OCI-LY3 (cell line): ENCODE results near the gene RFTN1.

Experiments
- H2AFZ ChIP-seq: fragments of 200-600, 300-600 bp; shearing (Covaris generic); 2 replicates; pipeline ENCODE4 v1.6.0; 2014; ENCODE audit warnings: antibody characterized with exemption, low read depth, low read length
- H3K27ac ChIP-seq: fragments of 200-600, 300-600 bp; sonication (generic); 2 replicates; pipeline ENCODE4 v1.5.1; 2014; ENCODE audit warnings: mild to moderate bottlenecking, low read length, moderate library complexity, mixed read lengths
- H3K27me3 ChIP-seq: fragments of 200-600, 300-600 bp; sonication (generic); 2 replicates; pipeline ENCODE4 v1.6.1; 2014; ENCODE audit warnings: low read depth, low read length, mixed read lengths
- H3K36me3 ChIP-seq: fragments of 200-600, 300-600 bp; sonication (generic); replicated peaks from 2 replicates; pipeline ENCODE3; 2014; ENCODE audit warnings: low read depth, low read length, mixed read lengths
- H3K4me1 ChIP-seq: fragments of 300-600, 200-600 bp; sonication (generic); 2 replicates; pipeline ENCODE4 v1.6.1; 2014; ENCODE audit warnings: low read length, mixed read lengths
- H3K4me2 ChIP-seq: fragments of 200-600, 300-600 bp; sonication (generic); 2 replicates; pipeline ENCODE4 v1.6.1; 2014; ENCODE audit warnings: low read length, mixed read lengths
- H3K4me3 ChIP-seq: fragments of 300-600, 200-600 bp; sonication (generic); 2 replicates; pipeline ENCODE4 v1.5.1; 2014; ENCODE audit warnings: antibody characterized with exemption, mild to moderate bottlenecking, low read length, moderate library complexity
- H3K79me2 ChIP-seq: fragments of 300-600, 200-600 bp; shearing (Covaris generic); 2 replicates; pipeline ENCODE4 v1.6.1; 2014; ENCODE audit warnings: mild to moderate bottlenecking, low read length, mixed read lengths
- H3K9ac ChIP-seq: fragments of 300-600, 200-600 bp; shearing (Covaris generic); 2 replicates; pipeline ENCODE4 v1.6.0; 2014; ENCODE audit warnings: mild to moderate bottlenecking, low read length, moderate library complexity
- H3K9me3 ChIP-seq: fragments of 200-600, 300-600 bp; shearing (Covaris generic); 2 replicates; pipeline ENCODE4 v1.6.1; 2014; ENCODE audit warnings: low read length, mixed read lengths; ENCODE audit not compliant: insufficient read depth
- H4K20me1 ChIP-seq: fragments of 200-600, 300-600 bp; sonication (generic); 2 replicates; pipeline ENCODE4 v1.6.1; 2016; ENCODE audit warnings: low read length, mixed read lengths; ENCODE audit not compliant: insufficient read depth
- CTCF ChIP-seq: fragments of 200-600, 300-600 bp; sonication (generic); IDR thresholded peaks from 2 replicates; pipeline ENCODE4 v1.5.1; 2014; ENCODE audit warnings: antibody characterized with exemption, low read length, low read depth
- EZH2phosphoT487 ChIP-seq: fragments of 200-600 bp; shearing (Covaris generic); IDR thresholded peaks from 2 replicates; pipeline ENCODE4 v1.6.1; 2018; ENCODE audit warnings: antibody characterized with exemption, mixed run types, low read depth

Gene RFTN1

GRCh38 chr3:16406579-16406978, 106.9 kb downstream of the RFTN1 start:
- no peak overlapping the region for H3K9ac ChIP-seq
- no peak overlapping the region for H3K4me3 ChIP-seq
- peaks cover 19% of the 10 kb centered on the region for H3K4me1 ChIP-seq
- no peaks in the 10 kb centered on the region for H3K27me3 ChIP-seq
- no peak overlapping the region for H2AFZ ChIP-seq
- no peaks in the 10 kb centered on the region for H3K9me3 ChIP-seq
- peaks cover 86% of the 10 kb centered on the region for H4K20me1 ChIP-seq
- H3K36me3 ChIP-seq = peaks cover 41% of the 10 kb centered on the region
- peaks cover 83% of the 10 kb centered on the region for H3K79me2 ChIP-seq
- TF ChIP-seq EZH2phosphoT487 = no peak
- TF ChIP-seq CTCF = no peak
- no peak overlapping the region for H3K27ac ChIP-seq
- no peak overlapping the region for H3K4me2 ChIP-seq

- Histone ChIP-seq H3K36me3 (peaks cover 46% of the 10 kb centered on the region), H4K20me1 (peaks cover 86% of the 10 kb centered on the region), H3K27ac (no peak overlapping the region)
Measured at GRCh38 chr3:16406166-16406565, 107.3 kb downstream of the RFTN1 start.

GRCh38 chr3:16404349-16404895, 109.1 kb downstream of the RFTN1 start:
- Histone ChIP-seq H3K36me3 (peaks cover 57% of the 10 kb centered on the region), H3K9ac (no peak overlapping the region), H3K27me3 (no peaks in the 10 kb centered on the region), H4K20me1 (peaks cover 90% of the 10 kb centered on the region), H2AFZ (no peak overlapping the region), H3K27ac (no peak overlapping the region), H3K4me2 (no peak overlapping the region), H3K4me1 (peaks cover 12% of the 10 kb centered on the region), H3K79me2 (peaks cover 89% of the 10 kb centered on the region), H3K9me3 (no peaks in the 10 kb centered on the region), H3K4me3 (no peak overlapping the region)
- TF ChIP-seq EZH2phosphoT487 (no peak), CTCF (no peak)

More at GRCh38 chr3:16406166-16406565, 107.3 kb downstream of the RFTN1 start:
- TF ChIP-seq CTCF (no peak), EZH2phosphoT487 (no peak)
- Histone ChIP-seq H3K4me2 (no peak overlapping the region), H2AFZ (no peak overlapping the region), H3K9ac (no peak overlapping the region), H3K4me1 (peaks cover 15% of the 10 kb centered on the region), H3K79me2 (peaks cover 83% of the 10 kb centered on the region), H3K27me3 (no peaks in the 10 kb centered on the region), H3K9me3 (no peaks in the 10 kb centered on the region), H3K4me3 (no peak overlapping the region)

GRCh38 chr3:16402451-16402850, 111.0 kb downstream of the RFTN1 start:
- Histone ChIP-seq H3K4me2 (no peak overlapping the region), H4K20me1 (peaks cover 87% of the 10 kb centered on the region), H3K27ac (no peak overlapping the region), H3K27me3 (no peaks in the 10 kb centered on the region), H2AFZ (no peak overlapping the region), H3K9me3 (no peaks in the 10 kb centered on the region), H3K79me2 (peaks cover 86% of the 10 kb centered on the region), H3K9ac (no peak overlapping the region), H3K4me3 (no peak overlapping the region), H3K4me1 (peaks cover 12% of the 10 kb centered on the region), H3K36me3 (peaks cover 52% of the 10 kb centered on the region)
- TF ChIP-seq EZH2phosphoT487 (no peak), CTCF (no peak)
